Aorta (tissue), 5 donors: Measurements from ENCODE around the gene KCNT1. TPM values are rescaled to one million over a fixed set of nuclear protein-coding genes. Genes with fewer than 3 reads are reported as not detected.

Experiments
- ATAC-seq: fragments of 200-7000 bp; cut with Tn5 transposase; one replicate; pipeline ENCODE4 v1.9.1; 2022; ENCODE audit warnings: moderate library complexity; ENCODE audit not compliant: low FRiP score
- DNase-seq, 2 donors: peaks; one replicate each; pipeline ENCODE4 v3.0.0-alpha.2; 2020
- H3K27ac ChIP-seq, 2 donors: one replicate each; pipeline ENCODE4 v1.5.1; 2013; ENCODE audit warnings: low read length in 2 of 2, mild to moderate bottlenecking in 2 of 2, moderate library complexity in 2 of 2, control low read depth in 1 of 2, inconsistent platforms in 1 of 2, low read depth in 1 of 2
- H3K27me3 ChIP-seq, 2 donors: one replicate each; pipeline ENCODE4 v1.6.1; 2013; ENCODE audit warnings: control low read depth in 1 of 2, low read length in 1 of 2, mild to moderate bottlenecking in 1 of 2, moderate library complexity in 1 of 2; ENCODE audit not compliant: insufficient read depth in 2 of 2, control insufficient read depth in 1 of 2
- H3K36me3 ChIP-seq, 2 donors: one replicate each; pipeline ENCODE4 v1.6.1; 2013; ENCODE audit warnings: control low read depth in 1 of 2, low read length in 1 of 2, mild to moderate bottlenecking in 1 of 2; ENCODE audit not compliant: insufficient read depth in 2 of 2, control insufficient read depth in 1 of 2
- H3K4me1 ChIP-seq, 2 donors: one replicate each; pipeline ENCODE4 v1.6.1; 2013; ENCODE audit warnings: low read length in 2 of 2, control low read depth in 1 of 2, mild to moderate bottlenecking in 1 of 2, moderate library complexity in 1 of 2; ENCODE audit not compliant: insufficient read depth in 2 of 2, control insufficient read depth in 1 of 2
- H3K4me3 ChIP-seq, 2 donors: one replicate each; pipeline ENCODE4 v1.5.1; 2013; ENCODE audit warnings: low read length in 2 of 2, control low read depth in 1 of 2, mild to moderate bottlenecking in 1 of 2
- H3K9me3 ChIP-seq: one replicate; pipeline ENCODE4 v1.6.1; 2013; ENCODE audit warnings: mild to moderate bottlenecking, low read length; ENCODE audit not compliant: control insufficient read depth
- WGBS, 2 donors: extraction: QIAGEN DNeasy Blood & Tissue Kit; methylation state at CpG; one replicate each; pipeline ENCODE4 v1.1.7; 2013; 5-methylcytosine and 5-hydroxymethylcytosine counted together
- intact Hi-C, 2 donors: fragments of 100-400 bp; cut with DNase I; formaldehyde crosslinking; loops; one replicate each; pipeline versions ENCODE4 v1.14.2 to v1.15.0; 2022
- polyA plus RNA-seq, 2 donors: library from polyadenylated mRNA; stranded (reverse); fragments of 200-250 nt; gene quantifications; one replicate each; pipeline ENCODE4 v1.2.3, GENCODE V29; 2013
- total RNA-seq, 2 donors: library from RNA; stranded (reverse); fragmentation: NEBNext Ultra II Directional; extraction: Animal tissue kit (Norgen Biotek cat#: 25700); gene quantifications; one replicate each; pipeline ENCODE4 v1.2.1, GENCODE V29; 2021
- donor health status: healthy with polysubstance abuse.
- donor health status: Bipolar disorder and iron deficiency.
- donor health status: DM: no; HTN: no; CAD: no.
- donor health status: DM: no; HTN: no; CAD: no.
- donor health status: DM: yes; HTN: yes; CAD: no.

KCNT1 gene
- total and polyA plus RNA-seq, 4 donors = 0.16 to 0.78 TPM; not detected in 2

DNA sequence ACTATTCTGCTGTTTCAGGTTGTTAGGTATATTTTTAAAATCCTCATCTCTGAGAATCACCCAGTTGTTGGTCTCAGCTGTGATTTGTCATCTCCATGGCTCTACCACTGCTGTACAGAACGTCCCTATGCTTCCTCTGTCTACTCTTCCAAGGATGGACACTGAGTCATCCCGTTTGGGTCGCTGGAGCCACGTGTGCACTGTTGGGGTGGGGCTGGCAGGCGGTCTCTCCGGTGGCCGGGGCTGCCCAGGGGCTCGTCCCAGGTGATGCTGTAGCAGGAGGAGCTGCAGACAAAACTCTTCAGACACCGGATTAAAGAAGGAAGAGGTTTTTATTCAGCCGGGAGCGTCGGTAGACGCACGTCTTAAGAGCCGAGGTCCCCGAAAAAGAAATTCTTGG lies 21.9 kb upstream of the KCNT1 start:
- ATAC-seq (no peak), DNase-seq (no peak)
- no peaks in the 10 kb centered on the region for H3K4me1 ChIP-seq
- H3K27ac ChIP-seq = no peak overlapping the region
- intact Hi-C loops = no loop called here
- H3K4me3 ChIP-seq = no peak overlapping the region
- no peaks in the 10 kb centered on the region for H3K36me3 ChIP-seq
- no peaks in the 10 kb centered on the region for H3K27me3 ChIP-seq
- WGBS, 2 donors = 20 to 25% methylated on average over 16 of the region's 16 CpGs
- no peaks in the 10 kb centered on the region for H3K9me3 ChIP-seq

- H3K4me3 ChIP-seq = no peak overlapping the region
- H3K9me3 ChIP-seq = no peaks in the 10 kb centered on the region
- no peak for ATAC-seq
- no peaks in the 10 kb centered on the region for H3K4me1 ChIP-seq
- no peaks in the 10 kb centered on the region for H3K36me3 ChIP-seq
- no peak for DNase-seq
- no peaks in the 10 kb centered on the region for H3K27me3 ChIP-seq
- intact Hi-C loops = no loop called here
- H3K27ac ChIP-seq = no peak overlapping the region
- 90 to 91% methylated on average over 5 of the region's 5 CpGs for WGBS, 2 donors
These were observed 20.8 kb upstream of the KCNT1 start for GRCh38 chr9:135681161-135681560.

GRCh38 chr9:135683401-135684034 lies 18.5 kb upstream of the KCNT1 start:
- no peaks in the 10 kb centered on the region for H3K27me3 ChIP-seq
- no peak for DNase-seq
- no peak for ATAC-seq
- H3K36me3 ChIP-seq = no peaks in the 10 kb centered on the region
- H3K4me3 ChIP-seq = no peak overlapping the region
- WGBS, 2 donors = 67 to 76% methylated on average over 12 to 15 of the region's 15 CpGs
- no peaks in the 10 kb centered on the region for H3K9me3 ChIP-seq
- intact Hi-C loops = no loop called here
- H3K27ac ChIP-seq = no peak overlapping the region
- H3K4me1 ChIP-seq = no peaks in the 10 kb centered on the region

GRCh38 chr9:135684691-135685090 lies 17.3 kb upstream of the KCNT1 start:
- DNase-seq = no peak
- H3K4me1 ChIP-seq = no peaks in the 10 kb centered on the region
- no peak overlapping the region for H3K4me3 ChIP-seq
- no peaks in the 10 kb centered on the region for H3K36me3 ChIP-seq
- intact Hi-C loops = no loop called here
- H3K9me3 ChIP-seq = no peaks in the 10 kb centered on the region
- WGBS, 2 donors = 80 to 81% methylated on average over 17 of the region's 17 CpGs
- H3K27me3 ChIP-seq = no peaks in the 10 kb centered on the region
- H3K27ac ChIP-seq = no peak overlapping the region
- no peak for ATAC-seq

- no peak for DNase-seq
- Histone ChIP-seq H3K4me1 (no peaks in the 10 kb centered on the region), H3K9me3 (no peaks in the 10 kb centered on the region), H3K27me3 (no peaks in the 10 kb centered on the region), H3K4me3 (no peak overlapping the region), H3K27ac (no peak overlapping the region), H3K36me3 (no peaks in the 10 kb centered on the region)
- intact Hi-C loops = no loop called here
- ATAC-seq = no peak
- WGBS, 2 donors = 93 to 94% methylated on average over 15 of the region's 15 CpGs
These were observed 14.8 kb upstream of the KCNT1 start for GRCh38 chr9:135687216-135687615.

GRCh38 chr9:135689011-135689410 lies 13.0 kb upstream of the KCNT1 start:
- DNase-seq (no peak), ATAC-seq (no peak)
- Histone ChIP-seq H3K27ac (no peak overlapping the region), H3K36me3 (no peaks in the 10 kb centered on the region), H3K4me3 (no peak overlapping the region), H3K9me3 (no peaks in the 10 kb centered on the region), H3K27me3 (no peaks in the 10 kb centered on the region), H3K4me1 (no peaks in the 10 kb centered on the region)
- WGBS, 2 donors = 85 to 86% methylated on average over 10 of the region's 10 CpGs
- intact Hi-C loops = no loop called here

DNA sequence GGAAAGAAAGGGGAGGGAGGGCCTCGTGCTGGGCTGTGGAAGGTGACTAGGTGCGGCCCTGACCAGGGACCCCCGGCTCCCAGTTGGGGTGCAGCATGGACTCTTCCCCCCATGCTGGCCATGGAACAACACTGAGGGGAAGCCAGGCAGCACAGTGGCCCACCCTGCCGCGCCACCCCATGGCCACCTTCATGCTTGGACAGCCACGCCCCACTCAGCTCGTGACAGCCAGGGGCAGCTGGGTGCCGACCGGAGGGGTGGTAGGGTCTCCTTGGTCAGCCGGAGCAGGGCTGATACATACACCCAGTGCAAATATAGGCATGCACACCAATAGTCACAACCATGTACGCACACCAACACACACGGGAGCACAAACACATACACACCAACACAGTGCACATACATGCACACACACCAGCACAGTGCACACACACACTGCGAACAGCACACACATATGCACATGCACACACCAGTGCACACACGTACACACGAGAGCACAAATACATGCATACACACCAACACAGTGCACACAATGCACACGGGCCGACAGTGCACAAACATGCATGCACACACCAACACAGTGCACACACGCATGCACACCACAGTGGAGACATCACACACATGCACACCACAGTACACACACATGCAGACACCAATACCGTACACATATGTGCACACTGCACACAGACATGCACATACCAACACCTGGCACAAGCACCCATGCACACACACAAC lies 11.0 kb upstream of the KCNT1 start:
- DNase-seq (no peak), ATAC-seq (no peak)
- Histone ChIP-seq H3K27ac (no peak overlapping the region), H3K4me1 (no peaks in the 10 kb centered on the region), H3K36me3 (no peaks in the 10 kb centered on the region), H3K27me3 (no peaks in the 10 kb centered on the region), H3K4me3 (no peak overlapping the region), H3K9me3 (no peaks in the 10 kb centered on the region)
- WGBS, 2 donors = 87 to 91% methylated on average over 19 of the region's 19 CpGs
- intact Hi-C loops = no loop called here

DNA sequence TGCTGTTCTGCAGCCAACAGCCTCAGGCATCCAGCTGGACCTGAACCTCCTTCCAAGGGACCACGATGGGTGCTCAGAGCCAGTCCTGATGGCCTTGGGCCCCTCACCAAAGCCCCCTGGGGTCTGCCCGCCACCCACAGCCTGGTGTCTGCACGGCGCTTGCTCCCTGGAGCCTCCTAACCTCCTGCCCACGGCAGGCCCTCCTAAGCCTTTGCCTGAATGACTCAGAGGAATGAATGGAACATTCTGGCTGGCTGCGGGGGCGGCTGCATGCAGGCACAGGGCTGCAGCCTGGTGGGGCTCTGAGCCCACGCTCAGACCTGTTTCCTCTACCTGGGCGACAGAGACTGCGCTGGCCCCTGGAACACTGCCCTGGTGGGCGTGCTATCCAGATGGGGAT lies 9.6 kb upstream of the KCNT1 start:
- no peak for ATAC-seq
- Histone ChIP-seq H3K27me3 (no peaks in the 10 kb centered on the region), H3K27ac (no peak overlapping the region), H3K4me1 (no peaks in the 10 kb centered on the region), H3K9me3 (no peaks in the 10 kb centered on the region), H3K36me3 (no peaks in the 10 kb centered on the region), H3K4me3 (no peak overlapping the region)
- no peak for DNase-seq
- WGBS, 2 donors = 51 to 57% methylated on average over 11 of the region's 11 CpGs
- intact Hi-C loops = no loop called here

DNA sequence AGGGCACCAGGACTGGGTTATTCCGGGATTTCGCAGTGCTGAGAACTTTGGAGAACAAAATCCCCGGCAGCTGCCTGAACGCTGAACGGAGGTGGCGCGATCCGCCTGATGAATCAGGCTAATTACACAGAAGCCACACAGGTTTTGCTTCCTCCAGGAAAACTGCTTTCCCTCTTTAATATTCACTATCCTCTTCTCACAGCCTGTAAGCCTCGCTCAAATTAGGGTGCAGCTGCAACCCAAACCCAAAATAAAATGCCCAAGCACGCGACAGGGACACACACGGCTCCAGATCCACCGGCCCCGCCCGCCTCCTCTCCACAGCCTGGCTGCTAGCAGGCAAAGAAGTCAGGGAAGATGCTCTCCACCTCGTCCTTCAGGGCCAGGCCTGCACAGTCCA lies 8.7 kb upstream of the KCNT1 start:
- Histone ChIP-seq H3K27ac (no peak overlapping the region), H3K4me3 (no peak overlapping the region), H3K27me3 (no peaks in the 10 kb centered on the region), H3K36me3 (no peaks in the 10 kb centered on the region), H3K4me1 (no peaks in the 10 kb centered on the region), H3K9me3 (no peaks in the 10 kb centered on the region)
- 85% methylated on average over 16 of the region's 16 CpGs for WGBS, 2 donors
- intact Hi-C loops = no loop called here
- no peak for DNase-seq
- ATAC-seq = no peak
